Kidney epithelial cell (primary cell): ENCODE results near the gene PPP1R1C. TPM values are rescaled to one million over a fixed set of nuclear protein-coding genes. Genes with fewer than 3 reads are reported as not detected.

Experiments used
- DNase-seq: peaks from one replicate; pipeline ENCODE4 v3.0.0-alpha.2; 2010; ENCODE audit warnings: low read depth
- H3K27me3 ChIP-seq: 2 replicates; pipeline ENCODE4 v1.6.0; 2011; ENCODE audit warnings: low read length; ENCODE audit not compliant: control insufficient read depth, insufficient read depth
- H3K36me3 ChIP-seq: 2 replicates; pipeline ENCODE4 v1.5.1; 2011; ENCODE audit warnings: low read length; ENCODE audit not compliant: control insufficient read depth, insufficient read depth
- H3K4me3 ChIP-seq: 2 replicates; pipeline ENCODE4 v1.5.1; 2011; ENCODE audit warnings: low read depth, mild to moderate bottlenecking, control low read depth, low read length
- CTCF ChIP-seq: IDR thresholded peaks from 2 replicates; pipeline ENCODE4 v1.5.1; 2011; ENCODE audit warnings: mild to moderate bottlenecking, moderate library complexity, low read length, control low read depth, inconsistent platforms; ENCODE audit not compliant: insufficient read depth, poor library complexity, severe bottlenecking
- total RNA-seq: library from RNA; depleted of rRNA; stranded (reverse); fragments of >200 nt; gene quantifications from 2 replicates; pipeline ENCODE4 v1.2.3, GENCODE V29; 2015

Gene PPP1R1C
- total RNA-seq, 1 donor from 2014 or later, result 2.1 TPM

GRCh38 chr2:182078988-182079602 is 93.4 kb downstream of the PPP1R1C start:
- no peaks in the 10 kb centered on the region for H3K36me3 ChIP-seq
- H3K4me3 ChIP-seq, result no peak overlapping the region
- DNase-seq, result no peak
- TF ChIP-seq CTCF, result no peak
- no peaks in the 10 kb centered on the region for H3K27me3 ChIP-seq

- Histone ChIP-seq H3K36me3 (no peaks in the 10 kb centered on the region), H3K27me3 (no peaks in the 10 kb centered on the region), H3K4me3 (no peak overlapping the region)
- no peak for TF ChIP-seq CTCF
- no peak for DNase-seq
Measured at GRCh38 chr2:182080493-182080892, 94.8 kb downstream of the PPP1R1C start.

- Histone ChIP-seq H3K4me3 (no peak overlapping the region), H3K36me3 (no peaks in the 10 kb centered on the region), H3K27me3 (no peaks in the 10 kb centered on the region)
- TF ChIP-seq CTCF, result no peak
- no peak for DNase-seq
Measured at GRCh38 chr2:182081602-182082260, 96.1 kb downstream of the PPP1R1C start.

GRCh38 chr2:182088681-182089320 is 103.1 kb downstream of the PPP1R1C start:
- no peak for DNase-seq
- Histone ChIP-seq H3K4me3 (no peak overlapping the region), H3K27me3 (no peaks in the 10 kb centered on the region), H3K36me3 (no peaks in the 10 kb centered on the region)
- TF ChIP-seq CTCF, result no peak

- no peak for TF ChIP-seq CTCF
- no peak for DNase-seq
- Histone ChIP-seq H3K27me3 (no peaks in the 10 kb centered on the region), H3K4me3 (no peak overlapping the region), H3K36me3 (no peaks in the 10 kb centered on the region)
Measured at GRCh38 chr2:182090486-182090885, 104.8 kb downstream of the PPP1R1C start.
